Erythroblast (primary cell): ENCODE measurements around the gene KIAA0825.

ENCODE experiments used
- DNase-seq, 2 experiments: peaks; one replicate each; lab custom pipeline; 2025; lab: John Stamatoyannopoulos, UW
- GATA1 ChIP-seq: IDR thresholded peaks from 2 replicates; pipeline ENCODE4 v1.6.1; 2011; ENCODE audit warnings: low read depth, mild to moderate bottlenecking, control low read depth, low read length, moderate library complexity
- POLR2A ChIP-seq: IDR thresholded peaks from 2 replicates; pipeline ENCODE4 v1.6.1; 2011; ENCODE audit warnings: mild to moderate bottlenecking, low read length

Gene KIAA0825

GRCh38 chr5:94249430-94249829 lies 369.0 kb downstream of the KIAA0825 start:
- no peak for TF ChIP-seq POLR2A
- no peak for TF ChIP-seq GATA1
- no peak for DNase-seq

DNA sequence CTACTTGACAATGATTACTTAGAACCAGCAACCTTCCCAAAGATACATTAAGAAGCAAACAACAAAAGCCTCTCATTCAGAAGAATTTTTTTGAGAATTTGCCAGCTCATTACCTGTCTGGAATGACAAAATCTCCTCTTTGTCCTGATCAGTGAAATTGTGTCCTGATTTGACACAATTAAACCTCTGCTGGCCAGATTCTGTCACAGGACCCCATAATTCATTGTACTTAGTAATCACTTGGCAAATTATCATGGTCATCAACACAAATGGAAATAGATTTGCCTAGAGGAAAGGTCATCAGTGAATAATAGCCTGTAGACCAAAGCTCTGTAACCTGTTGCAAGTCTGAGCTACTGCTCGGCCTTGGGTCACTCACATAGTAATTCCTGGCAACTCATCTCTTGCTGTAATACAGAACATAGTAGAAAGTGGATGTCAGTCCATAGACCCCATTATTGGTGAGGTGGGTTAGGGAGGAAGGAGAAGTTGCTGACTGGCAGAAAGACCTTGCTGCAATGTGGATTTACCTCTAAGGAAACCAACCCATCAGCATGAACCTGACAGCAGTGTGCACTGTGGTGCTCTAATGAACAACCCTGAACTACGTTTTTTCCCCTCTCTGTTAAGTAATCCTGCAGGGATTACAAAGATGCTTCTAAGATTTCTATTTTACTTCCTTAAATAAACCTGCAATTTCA lies 370.1 kb downstream of the KIAA0825 start:
- no peak for TF ChIP-seq POLR2A
- no peak for DNase-seq

DNA sequence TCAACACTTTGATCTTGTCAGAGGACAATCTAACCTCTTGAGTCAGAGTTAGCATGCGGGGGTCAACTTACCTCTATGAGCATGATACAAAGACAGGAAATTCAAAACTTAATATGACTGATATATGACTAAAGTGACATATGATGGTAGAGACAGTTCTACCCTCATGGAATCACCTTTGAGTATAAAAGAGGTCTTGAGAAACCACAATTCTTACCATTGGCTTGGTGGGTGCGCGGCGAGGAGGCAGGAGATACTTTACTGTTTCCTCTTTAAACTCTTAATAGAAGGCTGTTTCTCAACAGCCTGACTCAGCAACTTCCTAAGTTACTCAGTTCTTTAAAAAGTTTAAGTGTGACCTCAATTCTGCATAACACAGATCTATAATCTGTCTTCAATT lies 372.8 kb downstream of the KIAA0825 start:
- peak in 1 of 2 experiments; percentile 4 for DNase-seq
- TF ChIP-seq POLR2A: no peak

GRCh38 chr5:94244921-94245320 lies 373.5 kb downstream of the KIAA0825 start:
- no peak for DNase-seq
- no peak for TF ChIP-seq POLR2A
- TF ChIP-seq GATA1: no peak

DNA sequence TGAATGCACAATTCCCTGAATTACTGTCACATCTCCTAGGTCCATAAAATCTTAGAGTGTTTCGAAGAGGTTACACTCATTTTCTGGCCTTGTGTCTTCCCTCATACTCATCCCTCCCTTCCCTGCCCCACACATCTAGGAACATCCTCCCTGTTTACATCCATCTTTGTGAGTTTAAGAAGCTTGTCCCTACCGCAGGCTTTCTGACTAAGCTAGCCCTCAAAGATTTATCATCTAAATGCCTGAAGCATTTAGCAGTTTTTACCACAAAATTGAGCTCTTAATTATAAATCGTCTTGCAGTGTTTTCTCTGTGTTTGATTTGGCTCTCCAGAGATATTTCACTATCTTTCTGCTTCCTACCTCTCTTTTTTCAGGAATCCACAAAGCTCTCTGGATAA lies 374.8 kb downstream of the KIAA0825 start:
- no peak for DNase-seq
- no peak for TF ChIP-seq POLR2A
- no peak for TF ChIP-seq GATA1

GRCh38 chr5:94240993-94241651 lies 377.3 kb downstream of the KIAA0825 start:
- TF ChIP-seq POLR2A (no peak), GATA1 (no peak)
- DNase-seq: no peak

DNA sequence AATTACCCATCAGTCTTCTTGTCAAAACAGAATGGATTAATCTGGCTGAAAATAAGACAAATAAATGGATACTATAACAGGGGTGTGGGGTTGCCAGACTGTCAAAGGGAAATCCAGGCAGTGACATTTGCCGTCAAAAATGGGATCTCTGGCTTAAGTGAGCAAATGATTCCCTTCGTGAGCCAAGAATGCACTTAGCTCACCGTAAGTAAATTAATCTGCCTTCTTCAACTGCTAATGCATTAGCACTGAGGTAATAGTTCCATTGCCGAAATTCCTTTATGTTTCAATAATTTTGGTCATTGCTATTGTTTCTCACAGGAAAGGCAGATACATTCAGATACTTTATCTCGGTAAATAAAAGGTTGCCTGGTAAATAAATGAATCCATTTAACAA lies 377.8 kb downstream of the KIAA0825 start:
- TF ChIP-seq GATA1 (no peak), POLR2A (no peak)
- no peak for DNase-seq

DNA sequence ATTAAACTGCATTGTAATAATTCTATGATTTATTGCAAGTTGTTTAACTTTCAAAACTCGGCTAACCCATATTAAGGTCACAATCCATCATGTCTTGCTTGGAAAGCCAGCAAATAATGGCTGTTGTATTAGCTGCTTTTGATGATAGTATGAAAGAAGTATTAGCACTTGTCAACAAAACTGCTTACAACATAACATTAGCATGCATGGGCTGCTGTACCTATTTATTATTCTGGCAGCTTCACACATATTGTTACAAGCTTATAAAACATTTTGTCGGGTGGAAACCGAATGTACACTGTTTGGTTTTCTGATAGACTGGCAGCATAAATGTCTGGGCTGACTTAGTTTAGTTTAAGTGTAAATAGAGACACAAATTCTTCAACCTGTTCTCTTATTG lies 378.3 kb downstream of the KIAA0825 start:
- no peak for TF ChIP-seq GATA1
- TF ChIP-seq POLR2A: no peak
- DNase-seq: no peak

GRCh38 chr5:94239266-94239665 lies 379.1 kb downstream of the KIAA0825 start:
- DNase-seq: no peak
- TF ChIP-seq GATA1 (no peak), POLR2A (no peak)

GRCh38 chr5:94234987-94235386 lies 383.4 kb downstream of the KIAA0825 start:
- no peak for DNase-seq
- TF ChIP-seq POLR2A (no peak), GATA1 (no peak)

- TF ChIP-seq GATA1 (no peak), POLR2A (no peak)
- DNase-seq: no peak
Observed at GRCh38 chr5:94228791-94229190, 389.6 kb downstream of the KIAA0825 start.

DNA sequence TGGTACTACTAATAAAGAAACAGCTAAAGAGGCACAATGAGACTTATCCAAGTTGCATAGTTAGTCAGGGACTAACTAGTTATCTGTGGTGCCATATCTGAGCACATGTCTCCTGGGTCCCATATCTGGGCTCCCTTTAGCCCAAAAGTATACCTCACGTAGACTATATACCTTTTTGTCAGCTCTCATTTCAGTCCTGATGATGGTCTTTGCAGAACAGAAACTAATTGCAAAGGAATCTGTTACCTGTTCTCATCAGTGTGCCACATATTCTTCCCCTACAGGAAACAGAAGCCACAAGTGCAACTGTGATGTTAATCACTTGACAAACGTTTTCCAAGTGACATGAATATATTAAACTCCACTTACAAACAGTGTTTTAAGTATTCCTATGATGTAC lies 395.2 kb downstream of the KIAA0825 start:
- DNase-seq: no peak
- TF ChIP-seq POLR2A (no peak), GATA1 (no peak)

GRCh38 chr5:94218374-94218773 lies 400.0 kb downstream of the KIAA0825 start:
- TF ChIP-seq GATA1 (no peak), POLR2A (no peak)
- DNase-seq: no peak

GRCh38 chr5:94217745-94218144 lies 400.7 kb downstream of the KIAA0825 start:
- TF ChIP-seq POLR2A (no peak), GATA1 (no peak)
- DNase-seq: no peak

DNA sequence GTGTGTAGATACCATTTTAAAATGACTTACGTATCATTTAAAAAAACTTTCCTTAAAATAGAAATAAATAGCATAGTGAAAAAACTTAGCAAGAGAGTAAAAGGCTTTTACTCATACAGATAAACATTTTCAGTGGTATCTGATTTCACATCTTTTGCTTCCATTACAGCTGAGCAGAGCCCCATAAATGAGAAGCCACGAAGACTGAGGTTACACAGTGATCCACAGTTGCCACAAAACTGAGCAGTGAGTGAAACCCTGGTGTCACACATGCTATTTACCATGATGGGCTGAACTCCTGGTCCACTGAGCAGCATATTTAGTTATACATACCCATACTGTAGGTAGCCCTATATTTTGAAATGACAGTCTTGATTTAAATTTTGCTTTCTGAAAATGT lies 401.2 kb downstream of the KIAA0825 start:
- TF ChIP-seq POLR2A (no peak), GATA1 (no peak)

More for the DNA sequence above, 401.2 kb downstream of the KIAA0825 start:
- no peak for DNase-seq
